Activated naive CD4-positive, alpha-beta T cell treated with anti-CD3 and anti-CD28 coated beads, Interleukin-2, amount 50 U/mL, for 16 hours (primary cell): ENCODE data around the gene POLR3G.

ENCODE experiments used
- DNase-seq: peaks from one replicate; pipeline ENCODE4 v3.0.0-alpha.2; 2020

POLR3G gene

GRCh38 chr5:90504743-90505142 is 30.1 kb downstream of the POLR3G start:
- no peak for DNase-seq

- no peak for DNase-seq
These were observed 31.6 kb downstream of the POLR3G start for GRCh38 chr5:90506221-90506620.

GRCh38 chr5:90510438-90510837 is 35.8 kb downstream of the POLR3G start:
- no peak for DNase-seq

GRCh38 chr5:90514520-90514919 is 39.9 kb downstream of the POLR3G start:
- no peak for DNase-seq

GRCh38 chr5:90518661-90519060 is 44.0 kb downstream of the POLR3G start:
- no peak for DNase-seq

- DNase-seq, result no peak
These were observed 44.4 kb downstream of the POLR3G start for GRCh38 chr5:90519081-90519480.

GRCh38 chr5:90528601-90529193 is 54.0 kb downstream of the POLR3G start:
- no peak for DNase-seq

- peak; percentile 96 for DNase-seq
These were observed 54.7 kb downstream of the POLR3G start, which contains the start of gene LYSMD3 for GRCh38 chr5:90529194-90529938. LYSMD3 (minus strand) TSS chr5:90529584; CDS start chr5:90525289, 4,295 bp downstream.

- peak; percentile 60 for DNase-seq
These were observed 55.4 kb downstream of the POLR3G start for GRCh38 chr5:90529939-90530677.

GRCh38 chr5:90530736-90531487 is 56.2 kb downstream of the POLR3G start:
- no peak for DNase-seq

GRCh38 chr5:90533794-90534193 is 59.1 kb downstream of the POLR3G start:
- DNase-seq, result no peak

- no peak for DNase-seq
These were observed 60.3 kb downstream of the POLR3G start for GRCh38 chr5:90534922-90535321.

GRCh38 chr5:90542827-90543519 is 68.3 kb downstream of the POLR3G start:
- DNase-seq, result no peak

GRCh38 chr5:90545511-90545910 is 70.8 kb downstream of the POLR3G start:
- DNase-seq, result no peak

- no peak for DNase-seq
These were observed 71.7 kb downstream of the POLR3G start for GRCh38 chr5:90546216-90546837.

- no peak for DNase-seq
These were observed 72.4 kb downstream of the POLR3G start for GRCh38 chr5:90547072-90547536.

GRCh38 chr5:90548069-90548593 is 73.5 kb downstream of the POLR3G start:
- DNase-seq, result no peak

GRCh38 chr5:90549223-90549622 is 74.6 kb downstream of the POLR3G start:
- no peak for DNase-seq

GRCh38 chr5:90549729-90550275 is 75.1 kb downstream of the POLR3G start:
- DNase-seq, result no peak

- DNase-seq, result no peak
These were observed 76.3 kb downstream of the POLR3G start for GRCh38 chr5:90550963-90551362.

- DNase-seq, result no peak
These were observed 76.7 kb downstream of the POLR3G start for GRCh38 chr5:90551376-90551775.
